GM19025 (cell line): Measurements from ENCODE around the gene DNAH10.

ENCODE experiments used
- ATAC-seq: cut with Tn5 transposase; IDR thresholded peaks from one replicate; pipeline ENCODE4 v1.9.1; 2021; ENCODE audit warnings: mild to moderate bottlenecking, low read depth, moderate library complexity; ENCODE audit not compliant: unreplicated experiment

Gene DNAH10

DNA sequence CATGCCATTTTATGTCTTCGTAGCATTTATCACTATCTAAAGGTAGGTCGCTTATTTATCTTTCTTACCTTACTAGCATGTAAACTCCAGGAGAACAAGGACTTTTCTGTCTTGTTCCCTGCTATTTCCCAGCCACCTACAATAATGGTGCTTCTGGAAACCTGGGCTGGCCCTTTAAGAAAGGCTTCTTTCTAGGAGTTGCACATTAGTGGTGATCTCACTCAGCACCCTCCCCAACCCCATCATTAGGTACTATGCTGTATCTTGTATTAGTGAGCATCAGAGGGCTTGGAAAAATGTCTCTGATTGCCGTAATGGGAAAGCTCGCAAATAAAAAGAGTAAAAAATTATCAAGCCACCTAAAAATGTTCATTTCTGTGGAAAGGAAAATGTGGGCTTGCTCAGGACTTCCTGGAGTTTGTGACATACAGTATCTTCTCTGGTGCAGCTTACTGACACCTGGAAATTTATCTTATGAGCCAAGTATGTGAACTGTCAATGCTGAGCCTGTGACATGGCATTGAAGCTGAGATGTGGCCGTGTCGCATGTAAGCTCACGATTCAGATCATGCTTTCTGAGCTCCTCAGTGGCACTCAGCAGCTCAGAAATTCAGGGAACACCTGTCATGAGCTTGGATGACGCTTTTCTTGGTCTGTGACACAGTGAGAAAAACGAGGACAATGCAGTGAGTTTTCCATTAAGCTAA is 198.1 kb downstream of the DNAH10 start:
- no peak for ATAC-seq

DNA sequence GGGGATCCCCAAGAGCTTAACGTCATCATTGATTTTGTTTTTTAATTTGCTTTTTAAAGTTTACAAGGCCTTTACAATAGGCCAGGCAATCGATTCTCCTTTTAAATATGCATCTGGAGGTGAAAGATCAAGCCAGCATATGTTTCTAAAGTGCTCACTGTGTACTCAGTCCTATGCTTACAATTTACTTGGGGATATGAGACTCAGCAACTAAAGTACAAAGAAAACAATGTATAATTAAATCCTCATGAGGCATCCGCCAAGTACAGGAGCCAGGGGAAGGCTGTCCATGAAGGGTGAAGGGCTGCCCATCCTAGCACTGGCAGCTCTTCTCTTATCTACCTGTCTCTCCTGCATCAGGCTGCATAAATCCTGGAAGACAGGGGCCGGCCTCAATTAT is 198.8 kb downstream of the DNAH10 start:
- no peak for ATAC-seq

DNA sequence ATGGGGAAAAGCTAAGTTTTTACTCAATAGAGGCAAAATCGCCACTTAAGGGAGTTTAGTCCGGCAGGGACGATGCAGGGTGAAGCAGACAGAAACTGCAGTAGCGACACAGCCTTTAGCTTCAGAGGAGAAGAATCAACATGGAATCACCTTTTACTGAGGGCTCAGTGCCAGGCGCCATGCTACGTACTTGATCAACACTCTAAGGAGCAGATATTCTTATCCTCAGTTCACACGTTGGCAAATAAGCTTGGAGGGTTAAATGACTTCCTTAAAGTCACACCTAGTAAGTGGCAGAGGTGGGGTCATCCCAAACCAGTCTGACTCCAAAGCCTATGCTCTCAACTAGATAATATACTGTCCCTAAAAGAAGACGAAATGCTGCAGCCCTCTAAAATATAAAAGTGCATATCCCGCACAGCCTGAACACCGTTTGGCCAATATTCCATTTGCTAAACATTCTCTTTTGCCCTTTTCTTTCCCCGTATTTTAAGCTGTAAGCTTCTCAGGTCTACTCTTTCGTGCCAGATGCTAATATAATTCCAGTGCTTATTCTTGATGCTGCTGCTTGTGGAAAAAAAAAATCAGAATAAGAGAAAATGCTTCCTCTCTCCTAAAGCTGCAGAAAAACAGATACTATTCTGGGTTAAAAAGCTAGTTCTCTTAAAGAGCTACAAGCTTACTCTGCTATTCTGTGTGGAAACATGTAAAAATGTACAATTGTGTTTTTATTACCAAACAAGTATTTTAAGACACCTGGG is 199.7 kb downstream of the DNAH10 start:
- ATAC-seq = no peak

GRCh38 chr12:123962513-123962912 is 200.4 kb downstream of the DNAH10 start:
- ATAC-seq = no peak

DNA sequence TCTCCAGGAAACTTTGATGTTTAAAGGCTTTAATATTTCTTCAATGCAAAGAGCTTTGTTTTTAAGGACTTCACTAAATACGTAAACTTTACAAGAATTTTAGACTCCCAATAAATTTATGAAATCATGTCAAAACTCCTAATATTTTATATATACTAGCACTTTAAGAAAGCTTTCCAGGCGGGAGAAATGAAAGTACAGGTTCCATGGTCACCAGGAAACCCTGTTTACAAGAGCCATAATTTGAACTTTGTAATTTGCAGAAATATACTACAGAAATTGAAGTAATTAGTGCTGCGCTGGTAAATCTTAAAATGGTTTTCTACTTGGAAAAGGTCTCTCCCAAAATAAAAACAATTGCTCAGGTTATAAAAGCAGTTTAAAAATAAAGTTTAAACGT is 201.7 kb downstream of the DNAH10 start:
- ATAC-seq = no peak

DNA sequence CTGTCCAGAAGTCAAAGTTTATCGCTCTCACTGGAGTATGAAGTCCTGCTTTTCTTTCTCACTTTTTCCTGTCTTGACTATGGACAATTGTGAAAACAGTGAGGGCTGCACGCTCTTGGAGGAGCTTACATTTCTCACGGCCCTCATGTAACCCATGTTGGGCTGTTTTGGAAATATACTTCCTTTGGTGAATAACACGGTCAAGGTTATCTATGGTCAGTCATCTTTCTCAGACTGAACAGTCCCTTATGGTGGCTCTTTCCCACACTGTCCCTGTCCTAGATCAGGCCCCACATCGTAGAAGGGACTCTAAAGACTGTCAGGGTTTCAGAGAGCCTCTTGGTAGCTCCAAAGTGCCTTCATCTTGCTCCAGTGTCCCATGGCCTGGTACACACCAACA is 203.3 kb downstream of the DNAH10 start:
- ATAC-seq = no peak

- no peak for ATAC-seq
These were observed 204.5 kb downstream of the DNAH10 start for GRCh38 chr12:123966596-123966995.

DNA sequence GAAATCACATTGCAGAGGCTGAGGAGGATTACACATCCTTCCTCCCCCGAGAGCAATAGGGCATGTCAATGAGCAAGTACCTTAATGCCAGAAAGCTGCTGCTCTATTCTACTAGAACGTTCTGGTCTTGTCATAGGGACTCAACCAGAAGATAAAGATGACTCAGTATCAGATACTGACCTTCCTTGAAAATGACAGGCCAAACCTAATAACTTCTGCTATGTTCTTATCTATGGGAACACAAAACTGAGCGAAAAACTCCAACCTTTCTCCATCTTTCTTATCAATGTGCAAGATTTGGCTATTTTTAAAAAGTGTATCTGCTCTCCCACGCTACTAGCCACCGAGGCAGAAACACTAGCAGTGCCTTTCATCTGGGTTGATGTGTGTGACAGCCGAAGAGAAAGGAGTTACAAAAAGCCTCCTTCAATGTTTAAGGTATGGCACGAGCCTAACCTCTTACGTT is 205.1 kb downstream of the DNAH10 start:
- ATAC-seq = no peak

- no peak for ATAC-seq
These were observed 209.3 kb downstream of the DNAH10 start for GRCh38 chr12:123971449-123971769.

DNA sequence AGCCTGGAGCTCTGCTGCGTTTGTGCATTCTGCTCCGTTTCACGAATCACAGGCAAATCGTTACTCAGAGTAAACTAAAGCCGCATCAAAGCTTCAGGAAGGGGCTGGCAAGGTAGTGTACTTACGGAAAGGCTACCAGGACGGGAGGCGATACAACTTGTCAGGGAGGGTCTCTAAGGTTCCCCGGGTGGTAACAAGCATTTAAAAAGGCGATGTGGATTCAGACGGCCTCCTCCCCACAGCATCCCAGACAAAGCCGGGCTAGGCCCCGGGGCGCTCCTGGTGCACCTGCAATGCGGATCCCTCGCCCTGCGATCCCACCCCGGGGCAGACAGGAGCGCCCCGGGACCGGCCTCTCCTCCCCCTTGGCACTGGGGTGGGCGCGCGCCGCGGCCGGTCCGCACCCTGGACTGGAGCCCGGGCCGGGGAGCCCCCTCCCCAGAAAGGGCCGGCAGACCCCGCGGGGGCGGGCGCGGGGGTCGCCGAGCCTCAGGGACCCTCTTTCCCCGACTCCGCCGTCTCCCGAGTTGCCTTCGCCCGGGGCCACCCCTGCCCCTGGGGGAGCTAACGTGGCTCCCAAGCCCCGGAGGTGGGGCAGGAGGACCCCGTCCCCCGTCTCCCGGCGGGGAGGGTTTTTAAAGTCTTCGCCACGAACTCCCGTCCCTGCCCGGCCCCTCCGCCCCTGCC is 209.8 kb downstream of the DNAH10 start:
- ATAC-seq = no peak

DNA sequence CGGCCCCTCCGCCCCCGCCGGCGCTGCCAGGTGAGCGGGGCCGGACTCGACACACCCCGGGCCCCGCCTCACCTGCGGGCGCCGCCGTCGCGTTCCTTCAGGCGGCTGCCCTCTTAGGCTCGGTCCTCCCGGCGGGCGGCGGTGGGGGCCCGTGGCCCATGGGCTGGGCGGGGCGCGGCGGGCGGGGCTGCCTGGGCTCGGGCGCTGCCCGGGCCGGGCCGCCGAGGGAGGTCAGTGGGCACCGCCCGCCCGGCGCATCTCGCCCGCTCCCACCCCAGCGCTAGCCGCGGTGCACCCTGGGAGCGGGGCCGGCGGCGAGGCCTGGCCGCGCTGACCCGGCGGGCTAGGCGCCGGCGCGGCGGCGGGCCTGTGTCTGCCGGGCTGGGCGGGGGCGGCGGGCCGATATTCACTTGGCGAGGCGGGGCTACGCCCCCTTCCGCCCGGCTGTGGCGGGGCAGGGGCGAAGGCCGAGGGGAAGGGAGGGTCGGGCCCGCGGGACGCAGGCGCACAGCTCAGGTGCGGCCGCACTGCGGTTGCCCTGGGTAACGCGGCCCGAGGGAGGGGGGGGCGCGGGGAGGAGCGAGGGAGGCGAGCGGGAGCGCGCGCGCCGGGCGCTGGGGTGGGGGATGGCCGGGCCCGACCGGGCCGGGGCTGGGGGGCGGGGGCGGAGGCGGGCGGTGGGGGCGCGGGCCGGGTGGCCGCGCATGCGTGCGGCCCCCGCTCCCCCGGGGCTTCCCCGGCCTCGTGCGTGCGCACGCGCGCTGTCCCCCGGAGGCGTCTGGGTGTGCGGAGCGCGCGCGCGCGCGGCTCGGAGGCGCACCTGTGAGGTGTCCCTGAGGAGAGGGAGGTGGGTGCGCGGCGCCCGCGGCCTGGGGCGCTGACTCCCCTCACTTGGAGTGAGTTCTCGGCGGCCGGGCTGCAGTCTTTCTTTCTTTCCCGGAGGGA is 210.6 kb downstream of the DNAH10 start, which contains the start of the genes CCDC92 and ZNF664:
Gene CCDC92, minus strand, starts transcription at position 375 of the 945 bp plus-strand sequence. CDS start 28,526 bp downstream, outside the sequence.
Gene ZNF664, plus strand, starts transcription at position 759 of the 945 bp plus-strand sequence. CDS start 38,930 bp downstream, outside the sequence.
- ATAC-seq = peak; percentile 81

DNA sequence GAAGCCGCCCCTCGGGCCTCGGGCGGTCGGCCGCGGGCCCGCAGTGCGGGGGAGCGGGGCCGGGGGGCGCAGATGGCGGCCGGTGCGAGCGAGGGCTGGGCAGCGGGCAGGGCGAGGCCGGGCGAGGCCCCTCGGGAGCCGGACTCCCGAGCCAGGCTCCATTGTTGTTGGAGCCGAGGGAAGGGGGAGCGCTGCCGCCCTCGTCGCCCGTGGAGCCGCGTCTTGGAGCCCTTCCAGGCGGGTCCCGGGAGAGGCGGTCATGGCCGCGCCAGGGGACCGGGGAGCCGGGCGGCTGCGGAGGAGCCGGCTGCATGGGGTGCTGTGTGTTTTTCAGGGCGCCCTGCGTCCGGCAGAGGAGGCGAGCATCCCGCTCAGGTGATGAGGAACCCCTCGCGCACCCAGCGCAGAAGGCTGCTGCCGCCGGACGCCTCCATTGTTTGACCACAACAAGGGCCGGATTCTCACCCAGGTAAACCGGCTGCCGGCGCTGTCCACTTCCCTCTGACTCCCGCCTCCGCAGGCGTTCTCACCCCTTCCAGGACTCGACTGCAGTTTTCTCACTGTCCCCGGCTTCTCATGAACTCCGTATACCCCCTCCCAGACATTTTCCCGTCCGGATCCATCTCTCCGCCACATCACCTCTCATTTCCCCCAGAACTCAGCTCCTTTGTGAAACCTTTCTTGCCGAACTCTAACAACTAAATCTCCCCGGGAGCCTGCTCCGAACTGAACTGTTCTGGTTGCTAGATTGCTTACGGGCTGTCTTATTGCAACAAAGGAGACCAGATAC is 211.6 kb downstream of the DNAH10 start:
- ATAC-seq = peak; percentile 2

DNA sequence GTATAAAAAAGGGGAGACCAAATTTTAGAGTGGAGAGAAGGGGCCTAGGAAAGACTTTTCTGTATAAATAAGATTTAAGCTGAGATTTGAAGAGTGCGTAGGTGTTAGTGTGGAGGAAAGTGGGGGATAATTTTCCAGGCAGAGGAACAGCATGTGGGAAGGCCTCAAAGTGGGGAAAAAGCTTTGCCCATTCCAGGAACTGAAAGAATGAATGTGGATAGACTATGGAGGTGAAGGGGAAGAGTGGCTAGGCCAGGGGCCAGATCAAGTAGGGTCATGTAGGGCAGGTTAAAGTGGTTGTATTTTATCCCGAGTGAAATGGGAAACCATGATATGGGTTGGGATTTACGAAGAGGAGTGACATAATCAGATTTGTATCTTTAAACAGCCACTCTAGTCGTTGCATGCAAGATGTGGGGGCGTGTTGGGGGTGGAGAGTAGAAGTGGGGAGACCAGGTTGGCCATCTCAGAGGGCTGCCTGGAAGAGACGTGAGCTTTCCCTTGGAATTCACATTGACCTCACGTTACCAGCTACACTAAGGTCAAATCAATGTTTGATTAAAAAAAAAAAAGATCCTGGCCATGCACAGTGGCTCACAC is 214.2 kb downstream of the DNAH10 start:
- no peak for ATAC-seq

DNA sequence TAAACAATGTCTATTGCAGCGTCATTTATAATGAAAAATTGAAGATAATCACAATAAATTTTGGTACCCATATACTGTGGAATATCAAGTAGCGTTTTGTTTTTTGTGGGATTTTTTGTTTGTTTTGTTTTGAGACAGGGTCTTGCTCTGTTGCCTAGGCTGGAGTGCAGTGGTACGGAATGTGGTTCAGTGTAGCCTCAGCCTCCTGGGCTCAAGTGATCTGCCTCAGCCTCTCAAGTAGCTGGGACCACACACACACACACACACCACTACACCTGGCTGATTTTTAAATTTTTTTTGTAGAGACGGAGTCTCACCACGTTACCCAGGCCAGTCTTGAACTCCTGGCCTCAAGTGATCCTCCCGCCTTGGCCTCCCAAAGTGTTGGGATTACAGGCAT is 217.5 kb downstream of the DNAH10 start:
- no peak for ATAC-seq

- no peak for ATAC-seq
These were observed 220.2 kb downstream of the DNAH10 start for GRCh38 chr12:123982269-123982668.

GRCh38 chr12:123983822-123984485 is 221.9 kb downstream of the DNAH10 start:
- ATAC-seq = no peak

GRCh38 chr12:123984903-123985302 is 222.8 kb downstream of the DNAH10 start:
- no peak for ATAC-seq
